HepG2 (cell line): ENCODE data around the gene CARMIL3. TPM values are rescaled to one million over a fixed set of nuclear protein-coding genes. Genes with fewer than 3 reads are reported as not detected.
A peak's percentile ranks its signal among the peaks of the same experiment; 100 is the strongest.

ENCODE experiments used
- ADNP ChIP-seq: sonication (generic); formaldehyde crosslinking; IDR thresholded peaks from 2 replicates; pipeline ENCODE4 v1.4.0; 2020; ENCODE audit warnings: missing genetic modification reagents
- AKAP8 ChIP-seq: sonication (generic); formaldehyde crosslinking; IDR thresholded peaks from 2 replicates; pipeline ENCODE4 v1.5.1; 2020; ENCODE audit warnings: mild to moderate bottlenecking, missing genetic modification reagents
- ATF7 ChIP-seq, 2 experiments: fragments of 450-650 bp in 1 of 2; sonication (generic) in 1 of 2; formaldehyde crosslinking in 1 of 2; IDR thresholded peaks; 2 replicates each; pipeline versions ENCODE4 v1.4.0 to v1.6.1; 2016 to 2020; ENCODE audit warnings: antibody characterized with exemption in 1 of 2, mild to moderate bottlenecking in 1 of 2, missing genetic modification reagents in 1 of 2
- CBX1 ChIP-seq: IDR thresholded peaks from one replicate; pipeline ENCODE4 v1.6.1; 2016; ENCODE audit warnings: antibody characterized with exemption, low read depth
- CC2D1A ChIP-seq: sonication (generic); formaldehyde crosslinking; IDR thresholded peaks from 2 replicates; pipeline ENCODE4 v1.8.1; 2023; ENCODE audit warnings: mild to moderate bottlenecking, missing genetic modification reagents
- CCAR2 ChIP-seq: fragments of 200-400 bp; formaldehyde crosslinking; optimal IDR thresholded peaks from 2 replicates; pipeline ENCODE3; 2018; ENCODE audit warnings: low read depth, mild to moderate bottlenecking, low read length, moderate library complexity
- CHD4 ChIP-seq: fragments of 200-600 bp; sonication (generic); IDR thresholded peaks from 2 replicates; pipeline ENCODE4 v1.7.0; 2017; ENCODE audit warnings: mild to moderate bottlenecking, low read length, borderline replicate concordance
- FOXA1 ChIP-seq, 2 experiments: fragments of 450-650 bp in 1 of 2; sonication (generic) in 1 of 2; formaldehyde crosslinking in 1 of 2; IDR thresholded peaks; 2 replicates each; pipeline versions ENCODE4 v1.4.0 to v1.6.1; 2016 to 2020; ENCODE audit warnings: missing genetic modification reagents in 1 of 2
- FOXP1 ChIP-seq, 2 experiments: fragments of 450-650 bp in 1 of 2; IDR thresholded peaks; 2 replicates each; pipeline ENCODE4 v1.6.1; 2017 to 2018; ENCODE audit warnings: antibody characterized with exemption in 1 of 2
- HMGXB3 ChIP-seq: sonication (generic); formaldehyde crosslinking; IDR thresholded peaks from 2 replicates; pipeline ENCODE4 v1.4.0; 2020; ENCODE audit warnings: missing genetic modification reagents, borderline replicate concordance
- NFYC ChIP-seq: IDR thresholded peaks from 2 replicates; pipeline ENCODE4 v1.6.1; 2016; ENCODE audit warnings: missing genetic modification reagents, missing compliant biosample characterization
- NR0B2 ChIP-seq: sonication (generic); formaldehyde crosslinking; IDR thresholded peaks from 2 replicates; pipeline ENCODE4 v1.4.0; 2020; ENCODE audit warnings: mild to moderate bottlenecking, missing genetic modification reagents
- RARG ChIP-seq: sonication (generic); formaldehyde crosslinking; IDR thresholded peaks from 2 replicates; pipeline ENCODE4 v1.4.0; 2020; ENCODE audit warnings: low read depth, mild to moderate bottlenecking, missing genetic modification reagents
- RFXANK ChIP-seq: IDR thresholded peaks from 2 replicates; pipeline ENCODE4 v1.6.1; 2016
- SUZ12 ChIP-seq: fragments of 150-350 bp; IDR thresholded peaks from 2 replicates; pipeline ENCODE4 v1.6.1; 2014; ENCODE audit warnings: low read depth, low read length
- TARDBP ChIP-seq: sonication (generic); formaldehyde crosslinking; IDR thresholded peaks from 2 replicates; pipeline ENCODE4 v1.8.0; 2022; ENCODE audit warnings: mild to moderate bottlenecking, missing genetic modification reagents
- TBX2 ChIP-seq: sonication (generic); formaldehyde crosslinking; IDR thresholded peaks from 2 replicates; pipeline ENCODE4 v1.5.0; 2020; ENCODE audit warnings: missing genetic modification reagents, mild to moderate bottlenecking, borderline replicate concordance
- THYN1 ChIP-seq: sonication (generic); formaldehyde crosslinking; IDR thresholded peaks from 2 replicates; pipeline ENCODE4 v1.8.1; 2023; ENCODE audit warnings: low read depth, mild to moderate bottlenecking, moderate library complexity, missing genetic modification reagents, borderline replicate concordance
- TSC22D2 ChIP-seq: sonication (generic); formaldehyde crosslinking; IDR thresholded peaks from 2 replicates; pipeline ENCODE4 v1.5.1; 2020; ENCODE audit warnings: missing genetic modification reagents, mild to moderate bottlenecking, borderline replicate concordance
- ZBTB14 ChIP-seq: sonication (generic); formaldehyde crosslinking; IDR thresholded peaks from 2 replicates; pipeline ENCODE4 v1.4.0; 2020; ENCODE audit warnings: missing genetic modification reagents
- ZBTB3 ChIP-seq: sonication (generic); formaldehyde crosslinking; IDR thresholded peaks from 2 replicates; pipeline ENCODE4 v1.4.0; 2020; ENCODE audit warnings: low read depth, mild to moderate bottlenecking, moderate library complexity, missing genetic modification reagents, borderline replicate concordance
- ZNF558 ChIP-seq: sonication (generic); formaldehyde crosslinking; IDR thresholded peaks from 2 replicates; pipeline ENCODE4 v1.9.0; 2022; ENCODE audit warnings: mild to moderate bottlenecking, missing genetic modification reagents, borderline replicate concordance
- ZNF792 ChIP-seq: IDR thresholded peaks from 2 replicates; pipeline ENCODE4 v1.6.1; 2016
- polyA plus RNA-seq, 8 experiments: library from polyadenylated mRNA; depleted of rRNA in 3 of 8; stranded (reverse) in 7 of 8; unstranded in 1 of 8; fragments of >200 nt; fragmentation: Illumina TruSeq in 4 of 8; extraction: Trizol in 4 of 8; gene quantifications; 2 replicates each; pipeline versions ENCODE4 v1.2.1 to v1.2.3, GENCODE V29; 2011 to 2016; ENCODE audit warnings: low read depth in 4 of 8, missing spikeins in 1 of 8, mixed read lengths in 1 of 8; ENCODE audit not compliant: insufficient read depth in 1 of 8
- total RNA-seq, 5 experiments: library from RNA; depleted of rRNA; stranded (reverse); fragments of >200 nt; fragmentation: Illumina TruSeq; extraction: Trizol; gene quantifications; 2 replicates each; pipeline ENCODE4 v1.2.3, GENCODE V29; 2016; ENCODE audit warnings: low read depth in 1 of 5

Gene CARMIL3
- total and polyA plus RNA-seq, 2 of the 13 experiments (the other 11 are each of a cell fraction or from before 2014, with no cell fraction given), result 0.27 to 0.55 TPM

GRCh38 chr14:24036169-24036962 is 15.4 kb upstream of the CARMIL3 start (continued):
- TF ChIP-seq ZBTB3 (peak; percentile 75; the same call in 1 of the 2 replicates), FOXA1 (IDR thresholded peaks at IDR 0.05) (no peak), FOXA1 (CRISPR knock-in tag; IDR thresholded peaks at IDR 0.05) (0 out of 2 replicates have a peak, but pooled peaks have one; percentile 33), NFYC (CRISPR knock-in tag) (peak; percentile 51), SUZ12 (no peak), ZNF558 (CRISPR knock-in tag) (no peak), RFXANK (CRISPR knock-in tag) (no peak), THYN1 (CRISPR knock-in tag) (peak; percentile 97; the same call in 1 of the 2 replicates), ZBTB14 (CRISPR knock-in tag) (no peak), CCAR2 (peak; percentile 64), TBX2 (CRISPR knock-in tag) (peak; percentile 63; the same call in 1 of the 2 replicates), TSC22D2 (CRISPR knock-in tag) (peak; percentile 79; the same call in 1 of the 2 replicates), ATF7 (IDR thresholded peaks at IDR 0.05) (no peak), ATF7 (CRISPR knock-in tag; IDR thresholded peaks at IDR 0.05) (peak; percentile 79; the same call in 1 of the 2 replicates), CBX1 (peak; percentile 45), CHD4 (no peak), ZNF792 (CRISPR knock-in tag) (peak; percentile 53; the same call in 1 of the 2 replicates), FOXP1 (IDR thresholded peaks at IDR 0.05) (no peak), FOXP1 (CRISPR knock-in tag; IDR thresholded peaks at IDR 0.05) (peak; percentile 18; the same call in 1 of the 2 replicates), HMGXB3 (peak; percentile 62; the same call in 1 of the 2 replicates), TARDBP (CRISPR knock-in tag) (peak; percentile 88), ADNP (no peak), AKAP8 (CRISPR knock-in tag) (no peak; the same call in 1 of the 2 replicates), RARG (0 out of 2 replicates have a peak, but pooled peaks have one; percentile 43), CC2D1A (0 out of 2 replicates have a peak, but pooled peaks have one; percentile 11), NR0B2 (CRISPR knock-in tag) (no peak)
